CD14-positive monocyte (primary cell): ENCODE measurements around the gene ZBTB44. TPM values are rescaled to one million over a fixed set of nuclear protein-coding genes. Genes with fewer than 3 reads are reported as not detected.

Experiments
- DNase-seq, 3 donors: peaks; one replicate each; pipeline ENCODE4 v3.0.0-alpha.2; 2011 to 2022
- H2AFZ ChIP-seq: 2 replicates; pipeline ENCODE4 v1.6.0; 2012; ENCODE audit warnings: mild to moderate bottlenecking, low read depth, low read length, inconsistent platforms; ENCODE audit not compliant: insufficient read depth, poor library complexity, severe bottlenecking
- H3K27ac ChIP-seq, 2 donors: 1 replicate in 1 of 2; 2 replicates in 1 of 2; pipeline ENCODE4 v1.5.1; 2012 to 2013; ENCODE audit warnings: low read length in 2 of 2, control low read depth in 1 of 2, inconsistent platforms in 1 of 2, low read depth in 1 of 2, mild to moderate bottlenecking in 1 of 2
- H3K27me3 ChIP-seq, 2 donors: one replicate each; pipeline versions ENCODE4 v1.6.0 to v1.6.1; 2011 to 2013; ENCODE audit warnings: low read length in 2 of 2; ENCODE audit not compliant: control insufficient read depth in 2 of 2, insufficient read depth in 2 of 2
- H3K36me3 ChIP-seq, 2 donors: replicated peaks in 1 of 2; 1 replicate in 1 of 2; 2 replicates in 1 of 2; pipeline versions ENCODE4 v1.5.1 to v1.6.1; 2012 to 2013; ENCODE audit warnings: low read length in 2 of 2, control low read depth in 1 of 2, inconsistent platforms in 1 of 2, mild to moderate bottlenecking in 1 of 2; ENCODE audit not compliant: insufficient read depth in 2 of 2, control insufficient read depth in 1 of 2
- H3K4me1 ChIP-seq, 2 donors: 1 replicate in 1 of 2; 2 replicates in 1 of 2; pipeline versions ENCODE4 v1.5.1 to v1.6.1; 2012 to 2013; ENCODE audit warnings: low read length in 2 of 2, control low read depth in 1 of 2, inconsistent platforms in 1 of 2, mild to moderate bottlenecking in 1 of 2, moderate library complexity in 1 of 2; ENCODE audit not compliant: insufficient read depth in 2 of 2, control insufficient read depth in 1 of 2
- H3K4me2 ChIP-seq: replicated peaks from 2 replicates; pipeline ENCODE3; 2012; ENCODE audit warnings: low read length, moderate library complexity, mild to moderate bottlenecking; ENCODE audit not compliant: poor library complexity, severe bottlenecking; ENCODE audit errors: extremely low read depth
- H3K4me3 ChIP-seq, 3 experiments: fragments of 200-600 bp in 1 of 3; sonication (generic) in 1 of 3; replicated peaks in 1 of 3; 1 replicate in 2 of 3; 2 replicates in 1 of 3; pipeline ENCODE4 v1.5.1; 2011 to 2013; ENCODE audit warnings: low read length in 3 of 3, mild to moderate bottlenecking in 3 of 3, control low read depth in 2 of 3, low read depth in 2 of 3, inconsistent platforms in 1 of 3, moderate library complexity in 1 of 3
- H3K79me2 ChIP-seq: 2 replicates; pipeline ENCODE4 v1.6.0; 2012; ENCODE audit warnings: mild to moderate bottlenecking, control low read depth, inconsistent platforms, low read length, moderate library complexity; ENCODE audit not compliant: insufficient read depth
- H3K9ac ChIP-seq: 2 replicates; pipeline ENCODE4 v1.6.0; 2017; ENCODE audit warnings: low read length, mild to moderate bottlenecking; ENCODE audit not compliant: insufficient read depth, poor library complexity, severe bottlenecking
- H3K9me3 ChIP-seq, 2 donors: replicated peaks in 1 of 2; 1 replicate in 1 of 2; 2 replicates in 1 of 2; pipeline versions ENCODE4 v1.5.1 to v1.6.1; 2012 to 2013; ENCODE audit warnings: low read length in 2 of 2, control low read depth in 1 of 2; ENCODE audit not compliant: control insufficient read depth in 1 of 2, insufficient read depth in 1 of 2
- H4K20me1 ChIP-seq: 2 replicates; pipeline ENCODE4 v1.6.0; 2012; ENCODE audit warnings: mild to moderate bottlenecking, low read length, control low read depth, moderate library complexity; ENCODE audit not compliant: insufficient read depth
- H3K27ac Mint-ChIP-seq, 7 donors: one replicate each; pipeline ENCODE4 v1.8.0; 2020; ENCODE audit warnings: mild to moderate bottlenecking in 7 of 7, mixed read lengths in 7 of 7, moderate library complexity in 6 of 7, inconsistent platforms in 2 of 7
- H3K27me3 Mint-ChIP-seq, 3 donors: one replicate each; pipeline ENCODE4 v1.8.0; 2021 to 2022; ENCODE audit warnings: low read depth in 3 of 3, mild to moderate bottlenecking in 3 of 3, mixed read lengths in 3 of 3, moderate library complexity in 3 of 3, inconsistent platforms in 1 of 3
- H3K36me3 Mint-ChIP-seq, 2 donors: one replicate each; pipeline ENCODE4 v1.8.0; 2020; ENCODE audit warnings: mixed read lengths in 2 of 2, inconsistent platforms in 1 of 2, mild to moderate bottlenecking in 1 of 2
- H3K4me1 Mint-ChIP-seq: one replicate; pipeline ENCODE4 v1.8.0; 2020; ENCODE audit warnings: mild to moderate bottlenecking, mixed read lengths
- H3K4me3 Mint-ChIP-seq, 2 donors: one replicate each; pipeline ENCODE4 v1.8.0; 2020; ENCODE audit warnings: mild to moderate bottlenecking in 2 of 2, mixed read lengths in 2 of 2, moderate library complexity in 1 of 2
- H3K9me3 Mint-ChIP-seq, 7 donors: one replicate each; pipeline ENCODE4 v1.8.0; 2020 to 2022; ENCODE audit warnings: mixed read lengths in 7 of 7, mild to moderate bottlenecking in 6 of 7, moderate library complexity in 6 of 7, inconsistent platforms in 2 of 7
- WGBS: methylation state at CpG from one replicate; pipeline ENCODE4 v1.1.5; 2013; ENCODE audit warnings: missing lambda C conversion rate; ENCODE audit not compliant: insufficient coverage; 5-methylcytosine and 5-hydroxymethylcytosine counted together
- intact Hi-C, 2 donors: fragments of 100-400 bp; cut with micrococcal nuclease; formaldehyde crosslinking; loops; one replicate each; pipeline versions ENCODE4 v1.15.0 to v1.15.1; 2023
- polyA plus RNA-seq, 3 donors: library from polyadenylated mRNA; depleted of rRNA in 1 of 3; unstranded in 2 of 3; stranded (reverse) in 1 of 3; fragments of 300-500 nt in 2 of 3; fragments of >200 nt in 1 of 3; fragmentation: Illumina TruSeq in 2 of 3; gene quantifications; 1 replicate in 2 of 3; 2 replicates in 1 of 3; pipeline ENCODE4 v1.2.3, GENCODE V29; 2012 to 2021
- TF ChIP-seq, protein P1 (sequence below): fragments of 200-600 bp; IDR thresholded peaks from one replicate; pipeline ENCODE4 v1.8.0; 2022; ENCODE audit warnings: antibody characterized with exemption, mild to moderate bottlenecking

The ZBTB44 gene
- polyA plus RNA-seq, 3 donors: 2.4 to 21.3 (median 2.7) TPM

DNA sequence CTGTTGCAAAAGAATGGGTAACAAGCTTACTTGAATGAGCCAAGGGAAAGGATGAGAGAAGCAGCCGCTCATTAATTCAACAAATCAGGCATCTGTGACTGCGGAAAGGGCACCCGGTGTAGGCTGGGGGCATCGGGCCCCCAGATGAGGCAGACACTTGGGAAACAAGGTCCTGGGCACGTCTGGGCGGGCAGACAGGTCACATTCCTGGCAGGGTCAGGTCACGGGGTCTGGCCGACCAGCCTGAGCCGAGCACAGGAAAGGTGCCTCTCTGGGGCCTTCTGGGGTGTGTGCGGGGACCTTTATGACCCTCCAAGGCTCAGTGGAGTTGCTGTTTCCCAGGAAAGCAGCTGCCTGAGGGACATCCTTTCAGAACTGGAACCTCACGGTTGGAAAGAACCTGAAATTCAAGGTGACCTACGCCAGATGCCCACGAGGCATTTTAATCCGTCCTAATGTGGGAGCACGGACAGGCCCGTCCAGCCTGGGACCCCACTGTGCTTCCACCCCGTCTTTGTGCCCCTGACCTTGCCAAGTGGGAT lies 98.1 kb downstream of the ZBTB44 start:
- Mint-ChIP-seq H3K4me3 (no peak overlapping the region), H3K4me1 (peaks cover 2% of the 10 kb centered on the region), H3K36me3 (peaks cover 5 to 7% of the 10 kb centered on the region in 2 donors), H3K27ac (no peak overlapping the region), H3K27me3 (peaks cover 2 to 6% (median 3%) of the 10 kb centered on the region in 3 donors), H3K9me3 (peaks cover 0 to 4% (median 0%) of the 10 kb centered on the region in 7 donors)
- intact Hi-C loops: no loop called here
- Histone ChIP-seq H3K4me2 (no peak overlapping the region), H3K4me1 (peaks cover 3 to 6% of the 10 kb centered on the region in 2 donors), H4K20me1 (peaks cover 4% of the 10 kb centered on the region), H3K27me3 (no peaks in the 10 kb centered on the region), H3K9me3 (no peaks in the 10 kb centered on the region), H3K4me3 (no peak overlapping the region), H2AFZ (no peak overlapping the region), H3K9ac (no peak overlapping the region), H3K79me2 (no peaks in the 10 kb centered on the region), H3K36me3 (no peaks in the 10 kb centered on the region), H3K27ac (no peak overlapping the region)
- DNase-seq: no peak
- TF ChIP-seq, protein P1, sequence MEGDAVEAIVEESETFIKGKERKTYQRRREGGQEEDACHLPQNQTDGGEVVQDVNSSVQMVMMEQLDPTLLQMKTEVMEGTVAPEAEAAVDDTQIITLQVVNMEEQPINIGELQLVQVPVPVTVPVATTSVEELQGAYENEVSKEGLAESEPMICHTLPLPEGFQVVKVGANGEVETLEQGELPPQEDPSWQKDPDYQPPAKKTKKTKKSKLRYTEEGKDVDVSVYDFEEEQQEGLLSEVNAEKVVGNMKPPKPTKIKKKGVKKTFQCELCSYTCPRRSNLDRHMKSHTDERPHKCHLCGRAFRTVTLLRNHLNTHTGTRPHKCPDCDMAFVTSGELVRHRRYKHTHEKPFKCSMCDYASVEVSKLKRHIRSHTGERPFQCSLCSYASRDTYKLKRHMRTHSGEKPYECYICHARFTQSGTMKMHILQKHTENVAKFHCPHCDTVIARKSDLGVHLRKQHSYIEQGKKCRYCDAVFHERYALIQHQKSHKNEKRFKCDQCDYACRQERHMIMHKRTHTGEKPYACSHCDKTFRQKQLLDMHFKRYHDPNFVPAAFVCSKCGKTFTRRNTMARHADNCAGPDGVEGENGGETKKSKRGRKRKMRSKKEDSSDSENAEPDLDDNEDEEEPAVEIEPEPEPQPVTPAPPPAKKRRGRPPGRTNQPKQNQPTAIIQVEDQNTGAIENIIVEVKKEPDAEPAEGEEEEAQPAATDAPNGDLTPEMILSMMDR: no peak
- WGBS: 91% methylated on average over 17 of the region's 17 CpGs

- H3K4me1 ChIP-seq: peaks cover 3 to 6% of the 10 kb centered on the region in 2 donors
- H3K27ac Mint-ChIP-seq: no peak overlapping the region
- H3K27ac ChIP-seq: no peak overlapping the region
- no peak overlapping the region for H3K4me3 ChIP-seq
- H3K4me1 Mint-ChIP-seq: peaks cover 2% of the 10 kb centered on the region
- H3K27me3 Mint-ChIP-seq: peaks cover 2 to 6% (median 3%) of the 10 kb centered on the region in 3 donors
- no peak for DNase-seq
- H3K9ac ChIP-seq: no peak overlapping the region
- peaks cover 0 to 4% (median 0%) of the 10 kb centered on the region in 7 donors for H3K9me3 Mint-ChIP-seq
- intact Hi-C loops: no loop called here
- no peaks in the 10 kb centered on the region for H3K27me3 ChIP-seq
- no peak overlapping the region for H3K4me2 ChIP-seq
- peaks cover 4% of the 10 kb centered on the region for H4K20me1 ChIP-seq
- WGBS: no CpG with 5 or more reads among the region's 4 CpGs
- no peaks in the 10 kb centered on the region for H3K9me3 ChIP-seq
- TF ChIP-seq, protein P1: no peak
- H3K36me3 Mint-ChIP-seq: peaks cover 7 to 10% of the 10 kb centered on the region in 2 donors
- H3K4me3 Mint-ChIP-seq: no peak overlapping the region
- H3K36me3 ChIP-seq: peaks cover 0 to 3% of the 10 kb centered on the region in 2 donors
- no peaks in the 10 kb centered on the region for H3K79me2 ChIP-seq
- H2AFZ ChIP-seq: no peak overlapping the region
Measured at GRCh38 chr11:130216221-130216550, 98.5 kb downstream of the ZBTB44 start.
